ENCODE measurements around the gene PKDCC.

GRCh38 chr2:42030200-42030759 is 17.5 kb upstream of the PKDCC start:
- TF ChIP-seq FOXM1 (IDR thresholded peaks at IDR 0.05; ENCODE audit: borderline replicate concordance, low read depth) (no peak), MAX (IDR thresholded peaks at IDR 0.05) (no peak)

All from Ishikawa (cell line).